SK-N-SH treated with all-trans-retinoic acid at 6 μM for 48 hours (cell line): ENCODE results near the gene PIF1.

ENCODE experiments used
- ATAC-seq: fragments of 200-7000 bp; cut with Tn5 transposase; 3 replicates; pipeline ENCODE4 v1.9.1; 2020; ENCODE audit warnings: mild to moderate bottlenecking, moderate library complexity
- ARNTL ChIP-seq: fragments of 450-650 bp; formaldehyde crosslinking; IDR thresholded peaks from 2 replicates; pipeline ENCODE4 v1.5.0; 2020; ENCODE audit warnings: low read depth, mild to moderate bottlenecking, moderate library complexity, borderline replicate concordance
- BACH2 ChIP-seq: fragments of 250-450 bp; sonication (Bioruptor Pico); IDR thresholded peaks from 2 replicates; pipeline ENCODE4 v1.9.0; 2021; ENCODE audit warnings: mild to moderate bottlenecking, borderline replicate concordance
- CREB5 ChIP-seq: fragments of 250-450 bp; sonication (Bioruptor Pico); IDR thresholded peaks from 2 replicates; pipeline ENCODE4 v1.5.1; 2020; ENCODE audit warnings: low read depth, mild to moderate bottlenecking, moderate library complexity
- CSDC2 ChIP-seq: fragments of 250-450 bp; sonication (Bioruptor Pico); IDR thresholded peaks from 2 replicates; pipeline ENCODE4 v1.5.0; 2020; ENCODE audit warnings: mild to moderate bottlenecking, moderate library complexity
- CSRNP3 ChIP-seq: fragments of 250-450 bp; sonication (Bioruptor Pico); IDR thresholded peaks from 2 replicates; pipeline ENCODE4 v1.5.1; 2021; ENCODE audit warnings: mild to moderate bottlenecking, moderate library complexity
- ESRRG ChIP-seq: fragments of 250-450 bp; sonication (Bioruptor Pico); IDR thresholded peaks from 2 replicates; pipeline ENCODE4 v1.6.1; 2021; ENCODE audit warnings: mild to moderate bottlenecking
- GLIS3 ChIP-seq: fragments of 250-450 bp; sonication (Bioruptor Pico); IDR thresholded peaks from 2 replicates; pipeline ENCODE4 v1.5.0; 2020; ENCODE audit warnings: mild to moderate bottlenecking, moderate library complexity
- ISL1 ChIP-seq: fragments of 250-450 bp; sonication (Bioruptor Pico); IDR thresholded peaks from 2 replicates; pipeline ENCODE4 v2.1.2; 2022; ENCODE audit warnings: mild to moderate bottlenecking, moderate library complexity
- OSR1 ChIP-seq: fragments of 250-450 bp; sonication (Bioruptor Pico); IDR thresholded peaks from 2 replicates; pipeline ENCODE4 v1.8.0; 2022; ENCODE audit warnings: moderate library complexity, mild to moderate bottlenecking, inconsistent platforms
- PATZ1 ChIP-seq: fragments of 250-450 bp; sonication (Bioruptor Pico); IDR thresholded peaks from 2 replicates; pipeline ENCODE4 v1.8.0; 2020; ENCODE audit warnings: mild to moderate bottlenecking, moderate library complexity, borderline replicate concordance
- POU6F1 ChIP-seq: fragments of 250-450 bp; sonication (Bioruptor Pico); IDR thresholded peaks from 2 replicates; pipeline ENCODE4 v1.8.0; 2021; ENCODE audit warnings: low read depth, mild to moderate bottlenecking, moderate library complexity, borderline replicate concordance
- PPARA ChIP-seq: fragments of 250-450 bp; sonication (Bioruptor Pico); IDR thresholded peaks from 2 replicates; pipeline ENCODE4 v1.5.0; 2020; ENCODE audit warnings: mild to moderate bottlenecking, borderline replicate concordance
- SNAI2 ChIP-seq: fragments of 250-450 bp; sonication (Bioruptor Pico); IDR thresholded peaks from 2 replicates; pipeline ENCODE4 v1.5.0; 2020; ENCODE audit warnings: mild to moderate bottlenecking, moderate library complexity
- TCF4 ChIP-seq: fragments of 250-450 bp; sonication (Bioruptor Pico); IDR thresholded peaks from 2 replicates; pipeline ENCODE4 v1.8.0; 2021; ENCODE audit warnings: mild to moderate bottlenecking, moderate library complexity, borderline replicate concordance
- TOX ChIP-seq: fragments of 250-450 bp; sonication (Bioruptor Pico); IDR thresholded peaks from 2 replicates; pipeline ENCODE4 v1.8.0; 2021; ENCODE audit warnings: mild to moderate bottlenecking, moderate library complexity, borderline replicate concordance
- TSHZ2 ChIP-seq: fragments of 250-450 bp; sonication (Bioruptor Pico); IDR thresholded peaks from 2 replicates; pipeline ENCODE4 v1.5.0; 2020; ENCODE audit warnings: mild to moderate bottlenecking, moderate library complexity
- ZFP3 ChIP-seq: fragments of 250-450 bp; sonication (Bioruptor Pico); IDR thresholded peaks from 2 replicates; pipeline ENCODE4 v1.5.0; 2020; ENCODE audit warnings: mild to moderate bottlenecking, moderate library complexity
- ZFP30 ChIP-seq: fragments of 450-650 bp; formaldehyde crosslinking; IDR thresholded peaks from 2 replicates; pipeline ENCODE4 v1.5.0; 2022; ENCODE audit warnings: mild to moderate bottlenecking, moderate library complexity
- ZNF565 ChIP-seq: fragments of 450-650 bp; formaldehyde crosslinking; conservative IDR thresholded peaks from 2 replicates; pipeline ENCODE4 v1.5.0; 2020; ENCODE audit warnings: low read depth, mild to moderate bottlenecking, moderate library complexity
- ZNF70 ChIP-seq: fragments of 450-650 bp; formaldehyde crosslinking; IDR thresholded peaks from 2 replicates; pipeline ENCODE4 v1.5.0; 2020; ENCODE audit warnings: mild to moderate bottlenecking, moderate library complexity
- ZNF8 ChIP-seq: fragments of 450-650 bp; formaldehyde crosslinking; IDR thresholded peaks from 2 replicates; pipeline ENCODE4 v1.5.0; 2020; ENCODE audit warnings: mild to moderate bottlenecking, moderate library complexity

The PIF1 gene

GRCh38 chr15:64807751-64808222 lies 17.7 kb downstream of the PIF1 start:
- no peak for ATAC-seq
- TF ChIP-seq ZFP3 (CRISPR knock-in tag) (no peak), ESRRG (CRISPR knock-in tag) (no peak)

GRCh38 chr15:64807051-64807749 lies 18.2 kb downstream of the PIF1 start:
- TF ChIP-seq ESRRG (CRISPR knock-in tag), result no peak
- no peak for TF ChIP-seq POU6F1
- TF ChIP-seq CSDC2 (CRISPR knock-in tag), result no peak
- TF ChIP-seq ZNF565 (CRISPR knock-in tag), result no peak
- no peak for TF ChIP-seq PATZ1
- TF ChIP-seq ZFP30 (CRISPR knock-in tag), result no peak
- no peak for TF ChIP-seq SNAI2 (CRISPR knock-in tag)
- TF ChIP-seq TSHZ2, result no peak
- TF ChIP-seq ARNTL, result no peak
- ATAC-seq, result no peak

- no peak for TF ChIP-seq PATZ1
- TF ChIP-seq ZNF565 (CRISPR knock-in tag), result no peak
- TF ChIP-seq CSDC2 (CRISPR knock-in tag), result no peak
- no peak for TF ChIP-seq GLIS3
- TF ChIP-seq ISL1 (CRISPR knock-in tag), result no peak
- no peak for TF ChIP-seq ARNTL
- TF ChIP-seq ESRRG (CRISPR knock-in tag), result no peak
- no peak for TF ChIP-seq CSRNP3 (CRISPR knock-in tag)
- no peak for TF ChIP-seq ZFP3 (CRISPR knock-in tag)
- TF ChIP-seq, all 23 proteins: peak for 0
- ATAC-seq, result no peak
These were observed 18.9 kb downstream of the PIF1 start for GRCh38 chr15:64806509-64806908.

GRCh38 chr15:64804619-64805018 lies 20.8 kb downstream of the PIF1 start:
- ATAC-seq, result no peak
- TF ChIP-seq ZNF565 (CRISPR knock-in tag) (no peak), ZFP3 (CRISPR knock-in tag) (no peak), TCF4 (no peak)

GRCh38 chr15:64803526-64803925 lies 21.9 kb downstream of the PIF1 start:
- ATAC-seq, result no peak
- TF ChIP-seq ISL1 (CRISPR knock-in tag) (no peak), OSR1 (CRISPR knock-in tag) (no peak), ZNF70 (CRISPR knock-in tag) (no peak), ZNF8 (CRISPR knock-in tag) (no peak), TOX (CRISPR knock-in tag) (no peak), TCF4 (no peak), POU6F1 (no peak), SNAI2 (CRISPR knock-in tag) (no peak), PPARA (CRISPR knock-in tag) (no peak), BACH2 (no peak), ZFP3 (CRISPR knock-in tag) (no peak), ARNTL (no peak), ZFP30 (CRISPR knock-in tag) (no peak), CREB5 (CRISPR knock-in tag) (no peak)
